GM21515 (cell line): ENCODE data around the gene KIDINS220.

ENCODE experiments used
- ATAC-seq: cut with Tn5 transposase; IDR thresholded peaks from one replicate; pipeline ENCODE4 v1.9.1; 2021; ENCODE audit not compliant: unreplicated experiment

Gene KIDINS220

DNA sequence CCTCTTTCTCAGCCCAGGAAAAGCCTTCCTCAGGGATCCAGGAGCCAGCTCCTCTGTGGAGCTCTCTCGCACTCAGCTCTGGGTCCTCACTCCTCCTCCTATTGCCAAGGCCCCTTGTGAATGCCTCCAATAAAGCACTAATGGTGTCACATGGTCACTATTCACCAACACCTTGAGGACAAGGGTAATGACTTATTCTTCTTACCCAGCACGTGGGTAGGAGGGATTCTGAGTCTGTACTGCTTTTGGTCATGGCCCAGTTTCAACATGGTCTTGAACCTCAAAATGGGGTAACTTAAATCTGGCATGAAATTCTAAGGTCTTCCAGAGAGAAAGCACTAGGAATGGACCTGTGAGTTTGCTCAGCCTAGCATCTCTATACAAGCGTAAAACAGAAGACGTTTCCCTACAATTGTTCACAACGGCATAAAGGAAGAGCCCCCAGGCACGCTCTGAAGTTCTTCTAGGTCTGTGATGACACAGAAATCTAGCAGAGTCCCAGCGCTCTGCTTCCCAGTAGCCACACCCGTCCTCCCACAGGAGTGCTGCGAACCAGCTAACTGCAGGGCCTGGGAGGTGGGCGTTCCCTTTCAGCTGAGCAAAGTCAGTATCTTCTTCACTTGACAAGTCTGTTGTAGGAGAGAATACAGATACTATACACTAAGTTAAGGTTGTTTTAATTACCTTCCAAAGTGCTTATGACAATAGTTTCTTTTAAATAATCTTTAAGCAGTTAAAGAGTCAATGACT lies 14.6 kb upstream of the KIDINS220 start:
- ATAC-seq = no peak

DNA sequence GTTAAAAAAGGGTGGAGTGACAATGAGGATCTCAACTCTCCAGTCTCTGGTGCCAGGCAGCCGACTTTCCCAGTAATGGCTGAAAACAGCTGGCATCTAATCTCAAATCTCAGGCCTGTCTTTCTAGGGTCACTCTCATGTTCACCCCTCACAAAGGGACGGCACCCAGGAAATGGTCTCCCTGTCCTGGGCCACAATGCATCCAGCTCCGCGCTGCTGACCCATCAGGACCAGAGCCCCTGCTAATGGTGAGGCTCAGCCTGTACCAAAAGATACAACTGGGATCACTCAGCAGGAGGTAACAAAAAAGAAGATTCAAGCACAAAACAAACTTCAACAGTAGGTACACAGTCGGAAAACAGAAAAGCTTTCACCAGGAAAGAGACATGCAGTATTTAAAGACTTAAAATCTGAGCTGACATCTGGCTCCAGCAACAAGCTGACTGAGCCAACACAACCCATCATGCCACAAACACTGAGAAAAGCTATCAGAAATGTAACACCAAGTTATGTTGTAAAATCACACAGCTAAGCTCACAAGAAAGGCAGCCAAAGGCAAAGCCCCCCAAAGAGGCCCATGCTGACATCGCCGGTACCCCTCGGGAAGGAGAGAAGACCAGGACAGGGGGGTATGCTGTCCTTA lies 13.6 kb upstream of the KIDINS220 start:
- ATAC-seq = no peak

DNA sequence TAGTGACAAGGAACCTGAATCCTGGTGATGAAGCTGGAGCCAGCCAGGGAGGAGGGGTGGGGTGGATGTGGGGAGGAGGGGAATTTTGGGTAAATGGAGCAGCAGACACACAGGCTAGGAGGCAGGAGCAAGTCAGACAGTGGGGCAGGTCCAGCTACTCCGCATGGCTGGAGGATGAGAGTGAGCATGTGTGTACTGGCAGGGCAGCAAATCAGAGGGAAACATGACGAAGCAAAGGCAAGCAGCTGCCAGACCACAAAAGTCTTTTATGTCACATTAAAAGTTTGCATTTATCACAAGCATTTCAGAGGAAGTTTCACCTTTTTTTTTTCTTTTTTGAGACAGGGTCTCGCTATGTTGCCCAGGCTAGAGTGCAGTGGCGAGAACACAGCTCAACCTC lies 11.9 kb upstream of the KIDINS220 start:
- no peak for ATAC-seq

DNA sequence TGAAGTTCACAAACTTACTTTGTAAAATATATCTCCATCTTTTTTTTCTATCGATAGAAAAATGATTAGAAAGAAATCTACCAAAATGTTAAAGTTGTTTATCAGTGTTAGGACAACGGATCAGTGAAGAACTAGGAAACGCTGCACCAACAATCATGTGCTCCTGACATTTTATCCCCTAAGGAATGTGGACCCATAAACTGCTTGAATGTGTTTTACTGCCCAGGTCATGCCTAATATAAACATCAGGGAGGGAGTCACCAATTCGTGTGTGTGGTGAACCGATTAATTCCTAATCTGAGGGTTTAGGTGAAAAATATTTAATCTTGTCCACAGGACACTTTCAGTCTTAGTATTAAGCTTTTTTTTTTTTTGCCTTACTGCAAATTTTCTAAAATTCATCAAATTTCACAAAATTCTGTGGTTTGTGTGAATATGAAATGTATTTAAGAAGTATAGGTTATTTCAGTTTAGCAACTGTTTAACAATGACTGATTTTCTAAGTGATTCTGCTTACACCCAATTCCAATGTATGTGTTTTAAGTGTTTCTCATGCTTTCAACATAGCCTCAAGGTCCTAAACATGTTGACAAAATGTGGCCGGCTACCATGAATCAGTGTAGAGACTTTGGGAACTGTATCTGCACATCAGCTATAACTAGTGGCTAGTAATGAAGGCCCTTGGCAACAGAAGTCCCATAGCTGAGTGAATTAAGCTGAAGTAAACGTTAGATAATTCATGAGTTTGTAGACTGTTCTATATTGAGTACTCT lies 11.1 kb upstream of the KIDINS220 start:
- no peak for ATAC-seq

DNA sequence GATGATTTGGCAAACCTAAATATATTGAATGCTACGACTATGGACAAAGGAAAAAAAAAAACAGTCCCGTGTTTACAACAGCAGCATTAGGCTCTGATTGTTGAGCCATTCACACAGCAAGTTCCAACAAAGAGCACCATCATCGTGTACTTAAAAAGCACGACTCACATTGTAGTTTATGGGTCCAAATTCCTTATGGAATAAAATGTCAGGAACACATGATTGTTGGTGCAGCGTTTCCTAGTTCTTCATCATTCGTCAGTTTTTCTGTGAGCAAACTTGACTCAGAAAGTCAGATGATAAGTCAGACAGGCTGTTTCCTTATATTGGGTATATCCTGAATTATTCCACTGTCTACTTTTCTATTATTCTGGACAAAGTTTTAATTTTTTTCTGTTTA lies 10.0 kb upstream of the KIDINS220 start:
- no peak for ATAC-seq

DNA sequence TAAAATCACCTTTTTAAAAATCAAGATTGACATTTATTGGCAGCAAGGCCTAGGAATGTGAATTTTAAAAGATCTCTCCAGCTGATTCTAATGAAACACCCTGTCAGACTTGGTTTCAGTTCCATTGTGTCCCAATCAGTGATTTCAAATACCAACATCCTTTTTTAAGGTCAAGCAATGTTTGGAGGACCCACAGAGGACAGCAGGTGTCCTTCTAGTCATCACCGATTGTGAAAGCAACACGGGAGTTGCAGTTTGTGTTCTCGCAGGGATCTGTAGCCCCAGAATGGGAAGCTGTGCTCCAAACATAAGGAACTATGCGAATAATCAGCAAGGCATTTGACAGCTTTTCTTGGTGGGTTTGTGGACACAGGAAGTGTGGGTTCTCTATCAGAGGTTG lies 4.5 kb upstream of the KIDINS220 start:
- ATAC-seq = no peak

DNA sequence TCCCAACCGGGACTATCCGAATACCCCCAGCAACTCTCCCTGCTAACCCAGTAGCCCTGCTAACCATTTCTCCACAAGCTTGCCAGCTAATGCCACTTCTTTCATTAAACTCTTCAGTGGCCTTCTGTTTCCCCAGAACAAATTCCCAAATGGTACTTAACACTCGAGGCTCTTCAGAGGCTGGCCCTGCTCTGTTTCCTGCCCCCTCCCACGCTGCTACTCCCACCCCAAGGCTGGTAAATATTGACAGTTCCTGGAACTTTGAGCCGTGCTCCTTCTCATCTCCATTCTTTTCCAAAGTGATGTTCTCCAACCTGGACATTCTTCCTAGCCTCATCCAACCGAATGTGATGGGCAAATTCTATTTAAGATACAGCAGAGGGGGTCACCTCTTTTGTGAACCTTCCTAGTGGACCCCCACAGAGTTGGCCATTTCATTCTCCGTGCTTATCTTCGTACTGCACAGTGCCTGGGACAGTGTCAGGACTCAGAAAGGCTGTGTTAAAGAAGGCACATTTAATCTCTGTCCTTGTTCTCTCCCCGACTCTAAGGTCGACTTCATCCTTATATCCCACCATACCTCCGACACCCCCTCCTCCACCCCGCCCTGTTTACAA lies 3.2 kb upstream of the KIDINS220 start:
- ATAC-seq = no peak

DNA sequence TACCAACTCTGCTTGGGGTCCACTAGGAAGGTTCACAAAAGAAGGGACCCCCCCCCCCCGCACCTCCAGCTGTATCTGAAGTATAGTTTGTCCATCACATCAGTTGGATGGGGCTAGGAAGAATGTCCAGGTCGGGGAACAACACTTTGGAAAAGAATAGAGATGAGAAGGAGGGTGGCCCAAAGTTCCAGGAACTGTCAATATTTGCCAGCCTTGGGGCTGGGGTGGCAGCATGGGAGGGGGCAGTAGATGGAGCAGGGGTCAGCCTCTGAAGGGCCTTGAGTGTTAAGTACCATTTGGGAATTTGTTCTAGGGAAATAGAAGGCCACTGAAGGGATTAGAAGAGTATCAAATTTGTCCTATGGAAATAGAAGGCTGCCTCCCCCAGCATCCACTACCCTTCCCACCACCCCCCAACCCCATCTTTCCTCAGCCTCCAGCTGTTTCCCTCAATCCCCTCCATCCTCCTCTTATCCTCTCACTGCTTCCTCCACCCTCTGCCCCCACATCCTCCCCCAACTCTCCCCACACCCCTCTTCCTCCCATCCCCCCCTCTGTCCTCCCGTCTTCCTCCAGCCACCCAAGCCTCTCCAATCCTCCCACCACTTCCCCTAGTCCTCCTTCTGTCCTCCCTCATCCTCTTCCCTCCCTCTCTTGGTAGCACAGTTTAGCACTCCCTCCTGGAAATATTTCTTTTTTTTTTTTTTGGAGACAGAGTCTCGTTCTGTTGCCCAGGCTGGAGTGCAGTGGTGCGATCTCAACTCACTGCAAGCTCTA lies 2.0 kb upstream of the KIDINS220 start:
- no peak for ATAC-seq

DNA sequence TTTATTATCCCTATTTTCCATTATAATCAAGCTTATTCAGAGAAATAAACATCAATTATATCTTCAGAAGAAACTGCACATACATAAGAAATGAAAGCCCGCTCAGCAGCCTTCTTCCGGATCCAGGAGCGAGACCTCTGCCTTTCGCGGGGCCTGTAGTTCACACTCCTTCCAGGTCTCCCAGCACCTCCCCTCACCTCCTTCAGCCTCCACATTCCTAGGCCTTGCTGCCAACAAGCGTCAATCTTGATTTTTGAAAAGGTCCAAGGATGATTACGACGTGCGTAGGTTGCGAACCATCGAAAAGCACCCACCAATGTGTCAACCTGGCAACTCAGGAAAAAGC lies 355 bp upstream of the KIDINS220 start:
- no peak for ATAC-seq

DNA sequence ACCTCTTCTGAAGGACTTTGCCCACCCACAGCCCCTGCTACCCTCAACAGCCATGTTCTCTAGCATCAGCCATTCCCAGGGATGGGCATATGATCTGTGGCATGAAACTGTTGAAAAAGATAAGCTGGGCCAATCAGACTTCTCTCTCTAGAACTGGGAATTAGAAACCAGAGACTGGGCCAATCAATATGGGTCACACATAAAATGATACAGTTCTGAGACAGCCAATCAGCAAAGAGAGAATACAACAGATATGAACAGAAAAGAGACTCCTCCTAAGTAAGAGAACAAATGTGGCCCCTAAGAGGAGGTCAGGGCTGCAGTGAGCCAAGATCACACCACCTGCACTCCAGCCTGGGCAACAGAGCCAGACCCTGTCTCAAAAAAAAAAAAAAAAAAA lies 2.1 kb downstream of the KIDINS220 start:
- ATAC-seq = no peak

DNA sequence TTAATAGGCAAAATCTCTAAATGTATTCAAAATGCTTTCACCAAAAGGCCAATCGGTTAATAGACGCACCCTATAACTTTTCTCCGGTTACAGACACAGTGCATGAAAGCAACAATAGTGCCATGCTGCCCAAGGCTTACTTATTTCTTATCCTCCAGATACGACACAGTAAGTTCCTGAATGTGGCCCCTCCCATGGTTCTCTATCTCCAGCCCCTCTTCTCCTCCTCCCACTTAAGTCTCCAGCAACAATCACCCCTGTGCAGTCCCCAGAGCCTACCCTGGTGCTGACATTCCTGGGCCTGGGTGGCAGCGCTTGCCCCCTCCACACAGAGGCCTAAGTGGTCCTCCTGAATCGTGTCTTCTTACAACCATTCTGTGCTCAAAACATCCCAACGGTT lies 3.6 kb downstream of the KIDINS220 start:
- ATAC-seq = no peak

DNA sequence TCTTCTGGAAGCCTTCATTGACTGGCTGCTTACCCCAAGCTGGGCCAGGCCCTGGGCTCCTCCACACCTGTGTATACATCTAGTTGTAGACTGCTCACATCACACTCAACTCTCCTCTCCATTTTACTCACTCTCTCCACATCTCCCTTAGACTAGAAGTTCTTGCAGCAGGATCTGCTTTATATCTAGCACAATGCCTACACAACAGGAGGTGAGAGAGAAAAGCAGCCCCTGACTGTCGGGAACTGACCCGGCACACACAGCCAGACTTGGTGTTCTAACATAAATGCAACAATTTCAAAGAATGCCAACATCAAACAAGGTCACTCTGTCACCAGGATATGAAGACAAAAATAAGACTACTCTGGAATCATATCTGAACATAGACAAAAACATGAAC lies 5.9 kb downstream of the KIDINS220 start:
- no peak for ATAC-seq

DNA sequence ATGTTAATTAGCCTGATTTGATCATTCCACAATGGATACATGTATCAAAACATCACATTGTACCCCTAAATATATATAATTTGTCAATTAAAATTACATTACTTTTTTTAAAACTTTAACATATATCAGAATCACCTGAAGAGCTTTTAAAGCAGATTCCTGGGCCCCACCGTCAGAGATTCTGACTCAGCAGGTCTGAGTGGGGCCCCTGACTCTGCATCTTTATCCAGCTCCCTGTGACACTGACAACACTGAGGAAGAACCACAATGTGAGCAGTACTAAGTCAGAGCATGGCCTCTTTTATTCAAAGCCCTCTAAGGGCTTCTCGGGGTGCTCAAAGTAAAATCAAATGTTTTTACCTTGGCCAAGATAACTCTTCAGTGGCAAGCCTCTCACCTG lies 9.7 kb downstream of the KIDINS220 start:
- no peak for ATAC-seq

DNA sequence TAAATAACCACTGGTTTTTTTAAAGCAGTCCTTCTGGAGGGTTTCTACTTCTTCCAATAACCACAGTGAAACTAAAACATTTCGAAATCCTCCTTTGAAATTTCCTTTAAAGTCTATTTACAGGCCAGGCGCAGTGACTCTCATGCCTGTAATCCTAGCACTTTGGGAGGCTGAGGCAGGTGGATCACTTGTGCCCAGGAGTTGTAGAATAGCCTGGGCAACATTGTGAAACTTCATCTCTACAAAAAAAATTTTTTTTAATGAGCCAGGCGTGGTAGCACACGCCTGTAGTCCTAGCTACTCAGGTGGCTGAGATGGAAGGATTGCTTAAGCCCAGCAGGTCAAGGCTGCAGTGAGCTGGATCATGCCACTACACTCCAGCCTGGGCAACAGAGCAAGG lies 15.2 kb downstream of the KIDINS220 start:
- no peak for ATAC-seq

DNA sequence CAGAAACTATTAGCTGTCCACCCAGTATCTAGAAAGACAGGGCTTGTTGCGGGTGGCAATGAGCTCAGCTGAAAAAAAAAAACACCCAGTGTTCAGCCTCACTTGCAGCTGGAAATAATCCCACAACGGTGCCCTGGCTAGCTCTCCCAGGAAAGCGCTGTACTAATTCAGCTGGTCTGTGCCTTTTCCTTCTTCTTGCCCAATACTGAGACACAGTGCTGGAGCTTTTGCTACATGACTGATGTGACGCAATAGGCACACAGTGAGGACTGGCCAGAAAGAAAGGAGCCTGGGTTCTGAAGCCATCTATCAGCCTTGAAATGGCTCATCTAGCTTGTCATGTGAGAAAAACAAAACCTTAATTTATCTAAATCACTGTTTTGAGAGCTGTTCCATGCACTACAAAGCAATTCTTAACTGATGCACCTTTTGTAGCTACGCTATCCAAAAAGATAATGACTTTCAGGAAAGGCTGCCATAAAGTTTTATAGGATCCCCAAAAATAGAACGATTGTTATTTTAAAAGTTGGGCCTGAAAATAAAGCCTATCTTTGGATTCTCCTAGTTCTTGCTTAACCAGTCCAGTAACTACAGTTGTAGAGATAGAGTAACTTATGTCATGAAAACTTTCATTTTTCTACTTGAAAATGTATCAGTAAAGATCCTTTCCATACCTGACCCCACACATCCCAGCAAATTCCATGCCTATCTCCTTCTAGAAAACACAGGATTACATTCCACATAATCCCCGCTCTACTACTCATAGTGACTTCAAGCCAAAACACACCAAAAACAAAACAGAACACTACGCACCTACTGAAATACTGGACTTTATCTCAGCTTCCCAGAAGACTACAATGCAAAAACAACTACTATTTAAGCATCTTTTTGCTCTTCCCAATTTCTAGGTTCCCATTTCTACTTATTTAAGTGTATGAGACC lies 15.9 kb downstream of the KIDINS220 start:
- ATAC-seq = no peak

DNA sequence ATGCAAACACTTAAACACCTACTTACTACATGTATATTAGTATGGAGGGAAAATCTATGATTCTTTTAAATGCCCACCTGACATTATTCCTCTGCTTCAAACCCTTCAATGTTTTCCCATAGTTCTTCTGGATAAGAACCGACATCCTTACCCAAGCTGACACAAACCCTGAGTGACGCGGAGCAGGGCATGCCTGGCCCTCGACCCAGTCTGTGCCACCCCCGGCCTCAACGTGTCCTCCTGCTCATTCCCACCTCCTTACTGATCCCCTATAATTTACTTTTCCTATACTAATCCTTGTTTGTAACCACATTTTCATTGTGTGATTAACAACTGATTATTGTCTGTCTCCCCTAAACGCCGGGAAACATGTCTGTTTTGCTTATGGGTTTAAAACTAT lies 17.5 kb downstream of the KIDINS220 start:
- ATAC-seq = no peak

DNA sequence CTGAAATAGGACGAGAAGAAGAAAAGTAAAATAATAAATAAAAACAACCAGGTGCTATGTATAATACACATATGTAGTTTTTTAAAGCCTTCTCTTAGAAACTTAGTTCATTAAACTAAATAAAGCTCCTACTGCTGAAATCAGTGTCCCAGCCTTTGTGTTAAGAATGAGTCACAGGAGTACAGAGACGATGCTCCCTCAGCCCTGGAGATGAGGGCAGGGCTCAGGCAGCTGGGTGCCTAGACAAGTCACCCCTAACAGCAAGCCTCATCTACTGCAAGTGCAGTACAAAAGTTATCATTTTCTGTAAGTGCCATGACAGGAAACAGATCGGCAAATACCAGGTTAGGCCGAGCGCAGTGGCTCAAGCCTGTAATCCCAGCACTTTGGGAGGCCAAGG lies 18.2 kb downstream of the KIDINS220 start:
- no peak for ATAC-seq

DNA sequence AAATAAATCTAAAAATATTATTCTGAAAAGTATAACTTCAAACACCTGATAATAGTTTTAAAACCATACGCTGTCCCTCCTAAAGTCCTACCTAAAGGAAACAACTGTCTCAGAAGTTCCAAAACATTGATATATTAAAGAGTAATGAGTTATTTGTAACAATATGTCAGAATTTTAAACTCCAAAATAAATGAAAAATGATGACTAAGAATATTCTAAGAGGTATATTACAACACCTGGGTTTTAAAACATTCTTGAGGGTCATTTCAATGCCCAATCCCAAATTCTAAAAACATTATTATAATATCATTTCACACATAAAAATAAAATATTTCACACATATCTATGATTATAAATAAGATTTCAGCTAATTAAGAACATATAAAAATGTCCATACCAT lies 20.2 kb downstream of the KIDINS220 start:
- ATAC-seq = no peak

DNA sequence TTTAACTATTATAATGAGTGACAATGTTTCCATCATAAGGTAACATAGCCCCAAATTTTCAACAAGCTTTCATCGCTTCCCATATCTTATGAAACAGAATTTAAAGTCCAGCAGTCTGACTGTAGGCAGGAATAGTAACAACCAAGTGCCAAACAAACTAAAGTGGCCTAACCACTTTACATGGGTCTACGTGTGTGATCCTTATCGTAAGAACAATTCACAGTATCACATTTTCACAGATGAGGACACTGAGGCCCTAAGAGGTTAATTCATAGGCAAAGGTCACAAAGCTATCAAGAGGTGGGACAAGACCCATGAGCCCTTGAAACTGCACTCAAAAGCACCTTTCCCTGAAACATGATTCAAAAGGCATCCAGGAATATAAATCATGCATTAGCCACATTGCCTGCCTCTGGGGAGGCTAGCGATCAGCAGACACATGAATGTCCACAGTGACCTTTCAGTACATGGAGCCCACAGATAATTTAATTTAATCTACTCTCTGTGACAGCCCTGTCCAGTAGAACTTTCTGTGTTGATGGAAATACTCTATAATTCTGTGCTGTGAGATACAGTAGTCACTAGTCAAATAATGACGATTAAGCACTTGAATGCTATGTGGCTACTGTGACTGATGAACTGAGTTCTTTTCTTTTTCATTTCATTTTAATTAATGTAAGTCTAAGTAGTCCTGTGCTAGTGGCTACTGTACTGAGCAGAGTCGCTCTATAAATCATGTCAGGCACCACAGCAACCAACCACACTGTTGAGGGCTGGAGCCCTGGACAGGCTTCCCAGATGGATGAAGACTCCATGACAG lies 30.3 kb downstream of the KIDINS220 start:
- ATAC-seq = no peak
